CD8-positive, alpha-beta memory T cell (primary cell): Measurements from ENCODE around the gene AMPD3. TPM values are rescaled to one million over a fixed set of nuclear protein-coding genes. Genes with fewer than 3 reads are reported as not detected.

Experiments
- CTCF ChIA-PET: fragments of 350-600 bp; sonication (Branson Sonifier 250); formaldehyde crosslinking; loops from one replicate; lab custom pipeline; 2021; ENCODE audit warnings: antibody characterized with exemption; lab: Charles Lee
- POLR2A ChIA-PET: fragments of 350-600 bp; sonication (Branson Sonifier 250); formaldehyde crosslinking; loops from one replicate; lab custom pipeline; 2021; ENCODE audit warnings: antibody characterized with exemption; lab: Charles Lee
- DNase-seq, 5 donors: peaks; one replicate each; pipeline versions ENCODE4 v3.0.0 to v3.0.0-alpha.2; 2020 to 2022; ENCODE audit warnings: mixed read lengths in 1 of 5
- H3K27ac ChIP-seq: one replicate; pipeline ENCODE4 v1.7.0; 2013; ENCODE audit warnings: low read depth, mild to moderate bottlenecking, low read length, moderate library complexity
- H3K27me3 ChIP-seq: 2 replicates; pipeline ENCODE4 v1.7.0; 2013; ENCODE audit warnings: low read length, mild to moderate bottlenecking; ENCODE audit not compliant: insufficient read depth, poor library complexity, severe bottlenecking
- H3K36me3 ChIP-seq: 2 replicates; pipeline ENCODE4 v1.7.0; 2013; ENCODE audit warnings: mild to moderate bottlenecking, low read length, moderate library complexity; ENCODE audit not compliant: insufficient read depth
- H3K4me1 ChIP-seq: 2 replicates; pipeline ENCODE4 v1.7.0; 2013; ENCODE audit warnings: mild to moderate bottlenecking, low read length, moderate library complexity; ENCODE audit not compliant: insufficient read depth
- H3K4me3 ChIP-seq: 2 replicates; pipeline ENCODE4 v1.7.0; 2013; ENCODE audit warnings: mild to moderate bottlenecking, low read length
- H3K9me3 ChIP-seq: 2 replicates; pipeline ENCODE4 v1.7.0; 2013; ENCODE audit warnings: mild to moderate bottlenecking, low read length
- H3K27ac Mint-ChIP-seq, 8 donors: one replicate each; pipeline ENCODE4 v1.8.0; 2020 to 2021; ENCODE audit warnings: mixed read lengths in 8 of 8, mild to moderate bottlenecking in 6 of 8, inconsistent platforms in 3 of 8, moderate library complexity in 3 of 8
- H3K27me3 Mint-ChIP-seq, 2 donors: one replicate each; pipeline ENCODE4 v1.8.0; 2020 to 2021; ENCODE audit warnings: mixed read lengths in 2 of 2, mild to moderate bottlenecking in 1 of 2, moderate library complexity in 1 of 2
- H3K36me3 Mint-ChIP-seq, 3 donors: one replicate each; pipeline ENCODE4 v1.8.0; 2020 to 2021; ENCODE audit warnings: mixed read lengths in 3 of 3, inconsistent platforms in 1 of 3, mild to moderate bottlenecking in 1 of 3
- H3K4me1 Mint-ChIP-seq, 3 donors: one replicate each; pipeline ENCODE4 v1.8.0; 2020 to 2021; ENCODE audit warnings: mixed read lengths in 3 of 3, inconsistent platforms in 1 of 3, mild to moderate bottlenecking in 1 of 3
- H3K4me3 Mint-ChIP-seq, 7 donors: one replicate each; pipeline ENCODE4 v1.8.0; 2020 to 2021; ENCODE audit warnings: mixed read lengths in 7 of 7, mild to moderate bottlenecking in 6 of 7, moderate library complexity in 4 of 7, inconsistent platforms in 2 of 7
- H3K9me3 Mint-ChIP-seq, 5 donors: one replicate each; pipeline ENCODE4 v1.8.0; 2020 to 2022; ENCODE audit warnings: mixed read lengths in 5 of 5, mild to moderate bottlenecking in 3 of 5, moderate library complexity in 2 of 5, inconsistent platforms in 1 of 5
- polyA plus RNA-seq: library from polyadenylated mRNA; unstranded; fragments of 300-500 nt; fragmentation: Illumina TruSeq; gene quantifications from one replicate; pipeline ENCODE4 v1.2.3, GENCODE V29; 2021
- total RNA-seq, 2 experiments: library from RNA; stranded (reverse); gene quantifications; one replicate each; pipeline ENCODE4 v1.2.3, GENCODE V29; 2021

AMPD3 gene
- total and polyA plus RNA-seq, 3 experiments from 2014 or later = 10.8 to 12.2 (median 12.0) TPM

DNA sequence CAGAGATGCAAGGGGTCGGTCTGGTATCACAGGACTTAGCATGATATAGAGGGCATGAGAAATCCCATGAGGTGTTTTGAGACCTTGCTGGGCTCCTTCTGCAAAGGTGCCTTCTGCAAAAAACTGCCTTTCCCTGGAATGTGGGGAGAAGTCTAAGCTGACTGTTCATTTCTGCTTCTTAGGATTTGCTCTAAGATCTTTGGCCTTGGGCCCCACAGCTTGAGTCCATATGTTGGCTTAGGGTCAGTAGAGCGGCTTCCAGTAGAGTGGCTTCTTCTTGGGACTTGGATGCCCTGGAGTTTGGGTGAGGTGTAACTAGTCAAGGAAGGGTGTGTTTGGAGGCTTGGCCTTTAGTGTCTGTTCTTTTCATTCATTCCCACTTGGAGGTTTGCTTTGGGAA lies 37.0 kb downstream of the AMPD3 start:
- H3K4me1 ChIP-seq = no peaks in the 10 kb centered on the region
- Mint-ChIP-seq H3K27me3 (no peaks in the 10 kb centered on the region), H3K9me3 (no peaks in the 10 kb centered on the region), H3K36me3 (peaks cover 0 to 90% (median 22%) of the 10 kb centered on the region in 3 donors), H3K27ac (peak overlapping the region in 4 of 8 donors; percentile 2 to 86 (median 68)), H3K4me3 (no peak overlapping the region), H3K4me1 (peaks cover 10 to 18% (median 12%) of the 10 kb centered on the region in 3 donors)
- H3K4me3 ChIP-seq = no peak overlapping the region
- no peak for DNase-seq
- ChIA-PET POLR2A (no interaction called here), CTCF (no interaction called here)
- H3K27me3 ChIP-seq = no peaks in the 10 kb centered on the region
- H3K9me3 ChIP-seq = no peaks in the 10 kb centered on the region
- peaks cover 18% of the 10 kb centered on the region for H3K36me3 ChIP-seq
- H3K27ac ChIP-seq = no peak overlapping the region

GRCh38 chr11:10493041-10493663 lies 38.1 kb downstream of the AMPD3 start:
- no peak overlapping the region for H3K4me3 Mint-ChIP-seq
- Histone ChIP-seq H3K4me1 (no peaks in the 10 kb centered on the region), H3K4me3 (no peak overlapping the region), H3K27me3 (no peaks in the 10 kb centered on the region), H3K27ac (no peak overlapping the region), H3K9me3 (no peaks in the 10 kb centered on the region), H3K36me3 (peaks cover 25% of the 10 kb centered on the region)
- no peaks in the 10 kb centered on the region for H3K9me3 Mint-ChIP-seq
- CTCF ChIA-PET = no interaction called here
- H3K4me1 Mint-ChIP-seq = peaks cover 5 to 12% (median 6%) of the 10 kb centered on the region in 3 donors
- H3K27me3 Mint-ChIP-seq = no peaks in the 10 kb centered on the region
- POLR2A ChIA-PET = no interaction called here
- H3K27ac Mint-ChIP-seq = peak overlapping the region in 1 of 8 donors; percentile 2
- H3K36me3 Mint-ChIP-seq = peaks cover 0 to 90% (median 25%) of the 10 kb centered on the region in 3 donors
- no peak for DNase-seq

- ChIA-PET POLR2A (no interaction called here), CTCF (interaction anchor here (0.9 to 1.0 kb wide), 2 partner anchors 10 to 26 kb away, joined by 3 read pairs; no protein-coding TSS in a partner anchor)
- Histone ChIP-seq H3K4me3 (no peak overlapping the region), H3K27me3 (no peaks in the 10 kb centered on the region), H3K4me1 (no peaks in the 10 kb centered on the region), H3K9me3 (no peaks in the 10 kb centered on the region), H3K27ac (no peak overlapping the region), H3K36me3 (peaks cover 34% of the 10 kb centered on the region)
- no peak for DNase-seq
- H3K27me3 Mint-ChIP-seq = no peaks in the 10 kb centered on the region
- H3K9me3 Mint-ChIP-seq = no peaks in the 10 kb centered on the region
- H3K4me1 Mint-ChIP-seq = peaks cover 0 to 5% (median 0%) of the 10 kb centered on the region in 3 donors
- H3K27ac Mint-ChIP-seq = peak overlapping the region in 3 of 8 donors; percentile 33 to 75 (median 68)
- H3K36me3 Mint-ChIP-seq = peaks cover 0 to 93% (median 25%) of the 10 kb centered on the region in 3 donors
- no peak overlapping the region for H3K4me3 Mint-ChIP-seq
These were observed 39.8 kb downstream of the AMPD3 start for GRCh38 chr11:10494636-10495463.

DNA sequence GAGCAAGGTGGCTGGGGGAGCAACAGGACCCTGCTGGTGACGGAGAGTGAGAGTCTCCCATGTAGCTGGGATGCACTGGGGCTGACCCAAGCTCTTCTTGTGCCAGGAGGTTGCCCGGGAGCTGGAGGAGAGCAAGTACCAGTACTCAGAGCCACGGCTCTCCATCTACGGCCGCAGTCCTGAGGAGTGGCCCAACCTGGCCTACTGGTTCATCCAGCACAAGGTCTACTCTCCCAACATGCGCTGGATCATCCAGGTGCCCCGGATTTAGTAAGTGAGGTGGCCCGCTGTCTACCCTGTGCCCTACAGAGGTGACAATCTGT lies 40.4 kb downstream of the AMPD3 start:
- Histone ChIP-seq H3K27me3 (no peaks in the 10 kb centered on the region), H3K4me3 (no peak overlapping the region), H3K36me3 (peaks cover 40% of the 10 kb centered on the region), H3K27ac (no peak overlapping the region), H3K9me3 (no peaks in the 10 kb centered on the region), H3K4me1 (no peaks in the 10 kb centered on the region)
- Mint-ChIP-seq H3K9me3 (no peaks in the 10 kb centered on the region), H3K27me3 (no peaks in the 10 kb centered on the region), H3K4me3 (no peak overlapping the region), H3K4me1 (no peaks in the 10 kb centered on the region), H3K36me3 (peaks cover 0 to 93% (median 25%) of the 10 kb centered on the region in 3 donors), H3K27ac (no peak overlapping the region)
- DNase-seq = no peak
- ChIA-PET POLR2A (no interaction called here), CTCF (interaction anchor here (1.0 kb wide), 1 partner anchor 26 kb away, joined by 3 read pairs; no protein-coding TSS in a partner anchor)

DNA sequence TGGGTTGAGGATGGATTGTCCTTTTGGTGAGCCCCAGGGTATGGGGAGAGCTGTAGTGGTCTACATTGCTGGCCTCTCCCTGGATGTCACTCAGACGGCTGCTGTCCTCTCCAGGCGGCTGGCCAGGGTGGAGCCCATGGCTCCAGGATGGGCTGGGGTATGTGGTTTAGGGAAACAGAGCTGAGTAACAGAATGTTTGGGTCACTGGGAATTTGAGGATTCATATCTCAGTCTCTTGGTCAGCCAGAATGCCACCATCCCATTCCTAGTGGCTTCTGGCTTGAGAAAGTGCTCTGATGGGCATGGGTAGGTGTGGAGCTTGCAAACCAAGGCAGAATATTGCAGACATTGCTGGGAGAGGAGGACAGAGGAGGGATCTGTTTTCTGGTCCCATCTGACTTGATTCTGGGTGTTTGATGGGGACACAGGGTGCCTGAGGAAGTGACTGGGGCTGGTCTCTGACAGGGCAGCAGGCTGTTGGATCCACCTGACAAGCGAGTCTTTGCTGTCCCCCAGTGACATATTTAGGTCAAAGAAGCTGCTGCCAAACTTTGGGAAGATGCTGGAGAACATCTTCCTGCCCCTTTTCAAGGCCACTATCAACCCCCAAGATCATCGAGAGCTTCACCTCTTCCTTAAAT lies 41.4 kb downstream of the AMPD3 start:
- H3K36me3 Mint-ChIP-seq = peaks cover 0 to 94% (median 25%) of the 10 kb centered on the region in 3 donors
- ChIA-PET CTCF (no interaction called here), POLR2A (no interaction called here)
- no peak overlapping the region for H3K4me3 ChIP-seq
- no peaks in the 10 kb centered on the region for H3K4me1 Mint-ChIP-seq
- no peaks in the 10 kb centered on the region for H3K4me1 ChIP-seq
- H3K27ac ChIP-seq = no peak overlapping the region
- DNase-seq = no peak
- peak overlapping the region in 3 of 8 donors; percentile 38 to 79 (median 38) for H3K27ac Mint-ChIP-seq
- H3K27me3 ChIP-seq = no peaks in the 10 kb centered on the region
- peaks cover 46% of the 10 kb centered on the region for H3K36me3 ChIP-seq
- H3K9me3 Mint-ChIP-seq = no peaks in the 10 kb centered on the region
- no peak overlapping the region for H3K4me3 Mint-ChIP-seq
- no peaks in the 10 kb centered on the region for H3K27me3 Mint-ChIP-seq
- no peaks in the 10 kb centered on the region for H3K9me3 ChIP-seq

DNA sequence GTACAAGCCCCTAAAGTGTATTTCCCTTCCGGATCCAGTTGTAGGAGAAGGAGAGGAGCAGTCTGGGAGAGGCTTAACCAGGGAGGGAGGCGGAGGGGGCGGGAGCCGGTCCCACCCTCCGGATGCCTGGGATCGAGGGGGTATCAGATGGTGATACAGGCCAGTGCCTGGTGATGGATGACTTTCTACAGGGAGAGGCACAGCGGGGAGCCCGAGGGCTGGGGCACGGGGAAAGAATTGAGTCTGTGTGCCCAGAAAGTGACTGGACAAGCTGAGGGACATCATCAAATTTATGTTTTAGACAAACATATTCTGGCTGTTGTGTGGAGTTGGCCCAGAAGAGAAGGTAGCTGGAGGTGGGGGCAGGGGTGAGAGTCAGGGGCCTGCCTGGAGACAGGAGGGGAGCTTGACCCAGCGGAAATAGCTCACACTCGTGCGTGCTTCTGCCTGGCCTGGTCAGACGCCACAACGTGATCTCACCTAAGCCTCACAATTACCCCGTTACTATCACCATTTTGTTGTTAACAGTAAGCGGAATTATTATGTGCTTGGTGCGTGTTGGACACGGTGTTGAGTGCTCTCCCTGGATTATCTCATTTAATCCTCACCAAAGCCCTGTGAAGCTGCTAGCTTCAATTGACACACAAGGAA lies 42.4 kb downstream of the AMPD3 start:
- H3K27me3 ChIP-seq = no peaks in the 10 kb centered on the region
- ChIA-PET POLR2A (no interaction called here), CTCF (interaction anchor here (1.2 kb wide), 1 partner anchor 44 kb away, joined by 4 read pairs; the partner anchor contains the start of gene RNF141)
- Mint-ChIP-seq H3K9me3 (no peaks in the 10 kb centered on the region), H3K27me3 (no peaks in the 10 kb centered on the region), H3K4me3 (no peak overlapping the region), H3K27ac (peak overlapping the region in 3 of 8 donors; percentile 17 to 54 (median 34)), H3K36me3 (peaks cover 0 to 92% (median 24%) of the 10 kb centered on the region in 3 donors), H3K4me1 (no peaks in the 10 kb centered on the region)
- H3K36me3 ChIP-seq = peaks cover 42% of the 10 kb centered on the region
- no peaks in the 10 kb centered on the region for H3K9me3 ChIP-seq
- no peak overlapping the region for H3K4me3 ChIP-seq
- DNase-seq = no peak
- H3K27ac ChIP-seq = no peak overlapping the region
- no peaks in the 10 kb centered on the region for H3K4me1 ChIP-seq

DNA sequence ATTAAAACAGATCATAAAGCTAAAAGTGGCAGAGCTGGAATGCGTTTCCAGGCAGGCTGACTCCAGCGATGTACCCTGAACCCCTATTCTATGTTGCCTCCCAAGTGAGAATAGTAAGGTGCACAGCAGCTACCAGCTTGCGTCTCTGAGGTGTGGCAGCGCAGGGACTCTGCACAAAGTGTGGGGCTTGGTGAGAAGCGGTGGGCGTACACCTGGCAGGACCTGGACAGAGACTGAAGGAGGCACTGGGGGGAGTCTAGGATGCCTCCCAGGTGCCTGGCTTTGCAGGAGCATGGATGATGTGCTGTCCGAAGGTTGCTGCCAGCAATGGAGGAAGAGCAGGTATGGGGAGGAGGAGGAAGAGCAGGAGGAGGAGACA lies 42.9 kb downstream of the AMPD3 start:
- Mint-ChIP-seq H3K4me1 (no peaks in the 10 kb centered on the region), H3K4me3 (no peak overlapping the region), H3K27ac (peak overlapping the region in 1 of 8 donors; percentile 54), H3K27me3 (no peaks in the 10 kb centered on the region), H3K9me3 (no peaks in the 10 kb centered on the region), H3K36me3 (peaks cover 0 to 92% (median 23%) of the 10 kb centered on the region in 3 donors)
- ChIA-PET CTCF (interaction anchor here (1.2 kb wide), 1 partner anchor 43 kb away, joined by 4 read pairs; the partner anchor contains the start of gene RNF141), POLR2A (no interaction called here)
- no peak for DNase-seq
- Histone ChIP-seq H3K27me3 (no peaks in the 10 kb centered on the region), H3K4me3 (no peak overlapping the region), H3K27ac (no peak overlapping the region), H3K36me3 (peaks cover 42% of the 10 kb centered on the region), H3K4me1 (no peaks in the 10 kb centered on the region), H3K9me3 (no peaks in the 10 kb centered on the region)
